GM21619 (cell line): ENCODE measurements around the gene S100A10.

ENCODE experiments used
- ATAC-seq: cut with Tn5 transposase; IDR thresholded peaks from one replicate; pipeline ENCODE4 v1.9.1; 2021; ENCODE audit not compliant: unreplicated experiment

S100A10 gene

GRCh38 chr1:151993734-151994496, at the start of gene S100A10:
Gene S100A10, minus strand, starts transcription at chr1:151993859. Its CDS starts 7,629 bp downstream, at chr1:151986230.
- ATAC-seq = no peak

- ATAC-seq = no peak
Measured at GRCh38 chr1:152042030-152042429, 48.4 kb upstream of the S100A10 start.

GRCh38 chr1:152039886-152040285, 46.2 kb upstream of the S100A10 start:
- no peak for ATAC-seq

GRCh38 chr1:152039461-152039860, 45.8 kb upstream of the S100A10 start:
- no peak for ATAC-seq

GRCh38 chr1:152038871-152039270, 45.2 kb upstream of the S100A10 start:
- no peak for ATAC-seq

GRCh38 chr1:152036267-152037216, 42.9 kb upstream of the S100A10 start, which contains the start of gene S100A11:
Gene S100A11, minus strand, starts transcription at chr1:152037004. Its CDS starts 89 bp downstream, at chr1:152036915.
- peak; percentile 37 for ATAC-seq

GRCh38 chr1:152035539-152036266, 42.0 kb upstream of the S100A10 start:
- ATAC-seq = no peak

- ATAC-seq = peak; percentile 45
Measured at GRCh38 chr1:152034654-152035538, 41.2 kb upstream of the S100A10 start.

- peak; percentile 6 for ATAC-seq
Measured at GRCh38 chr1:152034324-152034653, 40.6 kb upstream of the S100A10 start.

GRCh38 chr1:152029929-152030211, 36.2 kb upstream of the S100A10 start:
- no peak for ATAC-seq

- ATAC-seq = no peak
Measured at GRCh38 chr1:152029144-152029928, 35.7 kb upstream of the S100A10 start.

- ATAC-seq = no peak
Measured at GRCh38 chr1:152026895-152027294, 33.2 kb upstream of the S100A10 start.

GRCh38 chr1:152024223-152024622, 30.6 kb upstream of the S100A10 start:
- ATAC-seq = no peak

GRCh38 chr1:152023221-152023620, 29.6 kb upstream of the S100A10 start:
- no peak for ATAC-seq

GRCh38 chr1:152022474-152022873, 28.8 kb upstream of the S100A10 start:
- ATAC-seq = no peak

GRCh38 chr1:152021569-152021968, 27.9 kb upstream of the S100A10 start:
- ATAC-seq = no peak

GRCh38 chr1:152020849-152021248, 27.2 kb upstream of the S100A10 start:
- no peak for ATAC-seq

GRCh38 chr1:152018537-152018936, 24.9 kb upstream of the S100A10 start:
- ATAC-seq = no peak

- no peak for ATAC-seq
Measured at GRCh38 chr1:152015766-152016165, 22.1 kb upstream of the S100A10 start.

- no peak for ATAC-seq
Measured at GRCh38 chr1:152014943-152015342, 21.3 kb upstream of the S100A10 start.
